GM21423 (cell line): ENCODE data around the gene SYNPO2.

ENCODE experiments used
- ATAC-seq: cut with Tn5 transposase; IDR thresholded peaks from one replicate; pipeline ENCODE4 v1.9.1; 2021; ENCODE audit warnings: mild to moderate bottlenecking, moderate library complexity; ENCODE audit not compliant: unreplicated experiment

Gene SYNPO2

GRCh38 chr4:119104644-119105273, 216.1 kb downstream of the SYNPO2 start:
- no peak for ATAC-seq

- ATAC-seq: no peak
These were observed 217.0 kb downstream of the SYNPO2 start for GRCh38 chr4:119105605-119106004.

- no peak for ATAC-seq
These were observed 217.7 kb downstream of the SYNPO2 start for GRCh38 chr4:119106036-119107000.

GRCh38 chr4:119110121-119110520, 221.5 kb downstream of the SYNPO2 start:
- no peak for ATAC-seq
